SK-N-SH (cell line): ENCODE results near the gene YAP1. TPM values are rescaled to one million over a fixed set of nuclear protein-coding genes. Genes with fewer than 3 reads are reported as not detected.

Experiments used
- CTCF ChIA-PET: fragments of 300-600, 350-600 bp; formaldehyde crosslinking; extraction: SDS; loops from one replicate; lab custom pipeline; 2021; lab: Yijun Ruan, JAX
- POLR2A ChIA-PET: fragments of 350-600 bp; sonication (Branson Sonifier 250); formaldehyde crosslinking; extraction: SDS; loops from one replicate; lab custom pipeline; 2020; ENCODE audit warnings: antibody characterized with exemption, inconsistent platforms; lab: Yijun Ruan, JAX
- DNase-seq: peaks from one replicate; pipeline ENCODE4 v3.0.0; 2012
- H2AFZ ChIP-seq: fragments of 200-600 bp; sonication (generic); 2 replicates; pipeline ENCODE4 v1.8.1; 2016; ENCODE audit warnings: antibody characterized with exemption, mild to moderate bottlenecking, low read depth
- H3F3A ChIP-seq: fragments of 200-600 bp; sonication (generic); replicated peaks from 2 replicates; pipeline ENCODE3; 2016; ENCODE audit warnings: antibody characterized with exemption, mild to moderate bottlenecking; ENCODE audit not compliant: insufficient read depth
- H3K27ac ChIP-seq, 2 experiments: fragments of 200-500 bp in 1 of 2; fragments of 200-600 bp in 1 of 2; sonication (Bioruptor generic) in 1 of 2; sonication (generic), shearing (Covaris generic) in 1 of 2; 2 replicates each; pipeline versions ENCODE4 v1.5.1 to v1.6.1; 2014 to 2016; ENCODE audit warnings: low read depth in 2 of 2, inconsistent platforms in 1 of 2, low read length in 1 of 2, mild to moderate bottlenecking in 1 of 2, mixed read lengths in 1 of 2
- H3K27me3 ChIP-seq: fragments of 200-600 bp; sonication (generic), shearing (Covaris generic); 2 replicates; pipeline ENCODE4 v1.6.1; 2016; ENCODE audit warnings: mixed run types; ENCODE audit not compliant: insufficient read depth
- H3K36me3 ChIP-seq, 2 experiments: fragments of 200-500 bp in 1 of 2; fragments of 200-600 bp in 1 of 2; sonication (Bioruptor generic) in 1 of 2; sonication (generic) in 1 of 2; replicated peaks in 1 of 2; 2 replicates each; pipeline versions ENCODE3 to v1.5.1; 2014 to 2016; ENCODE audit warnings: low read length in 1 of 2, mild to moderate bottlenecking in 1 of 2; ENCODE audit not compliant: insufficient read depth in 2 of 2, control insufficient read depth in 1 of 2
- H3K4me1 ChIP-seq, 2 experiments: fragments of 200-500 bp in 1 of 2; fragments of 200-600 bp in 1 of 2; sonication (Bioruptor generic) in 1 of 2; sonication (generic), shearing (Covaris generic) in 1 of 2; 2 replicates each; pipeline versions ENCODE4 v1.5.1 to v1.6.1; 2014 to 2016; ENCODE audit warnings: low read depth in 1 of 2, low read length in 1 of 2, mixed run types in 1 of 2; ENCODE audit not compliant: insufficient read depth in 2 of 2, control insufficient read depth in 1 of 2
- H3K4me2 ChIP-seq: fragments of 200-600 bp; sonication (generic), shearing (Covaris generic); 2 replicates; pipeline ENCODE4 v1.6.1; 2017; ENCODE audit warnings: mixed run types
- H3K4me3 ChIP-seq, 2 experiments: fragments of 200-500 bp in 1 of 2; fragments of 200-600 bp in 1 of 2; sonication (Bioruptor generic) in 1 of 2; sonication (generic), shearing (Covaris generic) in 1 of 2; 2 replicates each; pipeline versions ENCODE4 v1.5.1 to v1.8.1; 2014 to 2016; ENCODE audit warnings: low read depth in 2 of 2, inconsistent platforms in 1 of 2, low read length in 1 of 2, mild to moderate bottlenecking in 1 of 2, mixed read lengths in 1 of 2, moderate library complexity in 1 of 2
- H3K79me2 ChIP-seq: fragments of 200-600 bp; sonication (generic); 2 replicates; pipeline ENCODE4 v1.8.1; 2017; ENCODE audit warnings: mild to moderate bottlenecking; ENCODE audit not compliant: insufficient read depth
- H3K9ac ChIP-seq: fragments of 200-600 bp; sonication (generic); 2 replicates; pipeline ENCODE4 v1.6.1; 2017; ENCODE audit warnings: mixed run types
- H3K9me2 ChIP-seq: fragments of 200-600 bp; sonication (generic); 2 replicates; pipeline ENCODE4 v1.6.1; 2017; ENCODE audit warnings: mixed run types
- H3K9me3 ChIP-seq: fragments of 200-600 bp; sonication (generic); 2 replicates; pipeline ENCODE4 v1.6.1; 2017; ENCODE audit warnings: mixed run types, mild to moderate bottlenecking, moderate library complexity
- H4K20me1 ChIP-seq: fragments of 200-600 bp; sonication (generic); 2 replicates; pipeline ENCODE4 v1.6.1; 2017; ENCODE audit warnings: mild to moderate bottlenecking, mixed run types; ENCODE audit not compliant: insufficient read depth
- CHD2 ChIP-seq: fragments of 150-350 bp; IDR thresholded peaks from 2 replicates; pipeline ENCODE4 v1.6.1; 2018; ENCODE audit warnings: low read length; ENCODE audit not compliant: partially characterized antibody
- ELF1 ChIP-seq: IDR thresholded peaks from 2 replicates; pipeline ENCODE4 v1.4.0; 2012
- FOSL2 ChIP-seq: IDR thresholded peaks from 2 replicates; pipeline ENCODE4 v1.4.0; 2012; ENCODE audit warnings: low read depth, mild to moderate bottlenecking, moderate library complexity, borderline replicate concordance
- FOXJ3 ChIP-seq: sonication (generic); formaldehyde crosslinking; IDR thresholded peaks from 2 replicates; pipeline ENCODE4 v1.5.1; 2020; ENCODE audit warnings: mild to moderate bottlenecking, missing genetic modification reagents
- MEF2A ChIP-seq: IDR thresholded peaks from 2 replicates; pipeline ENCODE4 v1.4.0; 2012; ENCODE audit warnings: low read depth, borderline replicate concordance
- POLR2AphosphoS5 ChIP-seq: IDR thresholded peaks from 2 replicates; pipeline ENCODE4 v1.6.1; 2012; ENCODE audit warnings: low read depth, low read length
- RCOR1 ChIP-seq: fragments of 150-350 bp; IDR thresholded peaks from 2 replicates; pipeline ENCODE4 v1.6.1; 2017; ENCODE audit warnings: antibody characterized with exemption, low read length
- RFX5 ChIP-seq: IDR thresholded peaks from 2 replicates; pipeline ENCODE4 v1.6.1; 2012; ENCODE audit warnings: mild to moderate bottlenecking, improper control_type of control experiment, low read length
- SIN3A ChIP-seq: IDR thresholded peaks from 2 replicates; pipeline ENCODE4 v1.6.1; 2012; ENCODE audit warnings: low read depth, mild to moderate bottlenecking, low read length, moderate library complexity, borderline replicate concordance
- TAF1 ChIP-seq: IDR thresholded peaks from 2 replicates; pipeline ENCODE4 v1.6.1; 2012; ENCODE audit warnings: low read depth, mild to moderate bottlenecking, low read length, moderate library complexity, borderline replicate concordance
- TCF12 ChIP-seq: IDR thresholded peaks from 2 replicates; pipeline ENCODE4 v1.4.0; 2012
- WGBS: methylation state at CpG from one replicate; pipeline ENCODE4 v1.1.6; 2017; ENCODE audit warnings: low lambda C conversion rate; 5-methylcytosine and 5-hydroxymethylcytosine counted together
- polyA plus RNA-seq, 3 experiments: library from polyadenylated mRNA; depleted of rRNA; stranded (reverse); fragments of >200 nt; gene quantifications; 2 replicates each; pipeline ENCODE4 v1.2.3, GENCODE V29; 2012
- TF ChIP-seq, protein P1 (sequence below): IDR thresholded peaks from 2 replicates; pipeline ENCODE4; 2012
- TF ChIP-seq, protein P2 (sequence below): IDR thresholded peaks from 2 replicates; pipeline ENCODE4 v1.4.0; 2012; ENCODE audit warnings: low read depth
- TF ChIP-seq, protein P3 (sequence below): fragments of 200-600 bp; sonication (generic); IDR thresholded peaks from 2 replicates; pipeline ENCODE4 v1.6.1; 2017; ENCODE audit warnings: antibody characterized with exemption, mild to moderate bottlenecking, moderate library complexity

YAP1 gene
- polyA plus RNA-seq, 1 of the 3 experiments (the other 2 are of a cell fraction), result 53.2 TPM

DNA sequence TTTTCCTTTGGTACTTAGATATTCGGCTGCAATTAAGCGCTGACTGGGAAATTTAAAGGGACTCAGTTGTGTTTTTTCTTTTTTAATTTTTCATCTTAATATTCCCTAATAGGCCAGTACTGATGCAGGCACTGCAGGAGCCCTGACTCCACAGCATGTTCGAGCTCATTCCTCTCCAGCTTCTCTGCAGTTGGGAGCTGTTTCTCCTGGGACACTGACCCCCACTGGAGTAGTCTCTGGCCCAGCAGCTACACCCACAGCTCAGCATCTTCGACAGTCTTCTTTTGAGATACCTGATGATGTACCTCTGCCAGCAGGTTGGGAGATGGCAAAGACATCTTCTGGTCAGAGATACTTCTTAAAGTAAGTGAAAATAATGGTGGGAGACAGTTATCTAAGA, 3.8 kb downstream of the YAP1 start:
- Histone ChIP-seq H3K27me3 (no peaks in the 10 kb centered on the region), H2AFZ (no peak overlapping the region), H3K4me3 (no peak overlapping the region; a peak in 1 of 4 replicates), H3F3A (peaks cover 60% of the 10 kb centered on the region), H3K9me2 (no peaks in the 10 kb centered on the region), H3K27ac (peak overlapping the region in 1 of 2 experiments; percentile 97; a peak in 2 of 4 replicates), H3K4me1 (peaks cover 3 to 59% of the 10 kb centered on the region in 2 experiments), H4K20me1 (peaks cover 13% of the 10 kb centered on the region; the same call in 1 of the 2 replicates), H3K36me3 (peaks cover 5 to 25% of the 10 kb centered on the region in 2 experiments), H3K79me2 (peaks cover 92% of the 10 kb centered on the region), H3K9ac (no peak overlapping the region), H3K4me2 (peak overlapping the region; percentile 70), H3K9me3 (no peaks in the 10 kb centered on the region)
- no peak for TF ChIP-seq FOXJ3
- TF ChIP-seq CHD2, result no peak
- TF ChIP-seq FOSL2, result no peak
- TF ChIP-seq SIN3A, result no peak
- TF ChIP-seq, protein P1, sequence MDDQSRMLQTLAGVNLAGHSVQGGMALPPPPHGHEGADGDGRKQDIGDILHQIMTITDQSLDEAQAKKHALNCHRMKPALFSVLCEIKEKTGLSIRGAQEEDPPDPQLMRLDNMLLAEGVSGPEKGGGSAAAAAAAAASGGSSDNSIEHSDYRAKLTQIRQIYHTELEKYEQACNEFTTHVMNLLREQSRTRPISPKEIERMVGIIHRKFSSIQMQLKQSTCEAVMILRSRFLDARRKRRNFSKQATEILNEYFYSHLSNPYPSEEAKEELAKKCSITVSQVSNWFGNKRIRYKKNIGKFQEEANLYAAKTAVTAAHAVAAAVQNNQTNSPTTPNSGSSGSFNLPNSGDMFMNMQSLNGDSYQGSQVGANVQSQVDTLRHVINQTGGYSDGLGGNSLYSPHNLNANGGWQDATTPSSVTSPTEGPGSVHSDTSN, result no peak
- TF ChIP-seq RFX5, result no peak
- no peak for TF ChIP-seq ELF1
- no peak for TF ChIP-seq TAF1
- TF ChIP-seq MEF2A, result no peak
- no peak for TF ChIP-seq POLR2AphosphoS5
- TF ChIP-seq, protein P2, sequence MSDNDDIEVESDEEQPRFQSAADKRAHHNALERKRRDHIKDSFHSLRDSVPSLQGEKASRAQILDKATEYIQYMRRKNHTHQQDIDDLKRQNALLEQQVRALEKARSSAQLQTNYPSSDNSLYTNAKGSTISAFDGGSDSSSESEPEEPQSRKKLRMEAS, result no peak
- no peak for TF ChIP-seq RCOR1
- no peak for TF ChIP-seq TCF12
- DNase-seq, result no peak
- ChIA-PET CTCF (no interaction called here), POLR2A (no interaction called here)
- 36% methylated on average over 4 of the region's 4 CpGs for WGBS

DNA sequence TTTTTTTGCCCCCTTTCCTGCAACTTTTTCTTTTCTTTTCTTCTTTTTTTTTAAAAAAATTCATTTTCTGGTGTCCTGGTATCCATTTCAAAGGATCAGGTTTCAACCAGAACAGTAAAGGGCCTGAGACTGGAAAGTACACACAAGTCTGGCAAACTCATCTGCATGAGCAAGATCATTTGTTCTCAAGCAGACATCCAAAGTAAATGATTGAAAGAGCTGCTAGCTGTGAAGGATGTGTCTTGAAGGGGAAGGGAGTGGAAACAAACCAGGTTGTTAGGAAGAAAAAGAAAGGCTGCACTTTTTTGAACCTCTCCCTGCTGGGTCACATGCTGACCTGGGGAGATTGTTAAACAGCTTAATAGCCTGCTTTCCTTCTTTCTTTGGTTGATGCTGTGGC, 5.3 kb downstream of the YAP1 start:
- Histone ChIP-seq H2AFZ (no peak overlapping the region), H3K4me2 (peak overlapping the region; percentile 70), H3K4me3 (no peak overlapping the region; a peak in 1 of 4 replicates), H4K20me1 (peaks cover 22% of the 10 kb centered on the region; the same call in 1 of the 2 replicates), H3K9me3 (no peaks in the 10 kb centered on the region), H3K27me3 (no peaks in the 10 kb centered on the region), H3F3A (peaks cover 70% of the 10 kb centered on the region), H3K4me1 (peaks cover 0 to 70% of the 10 kb centered on the region in 2 experiments; a peak in 3 of 4 replicates), H3K27ac (peak overlapping the region; percentile 67 to 97), H3K9me2 (no peaks in the 10 kb centered on the region), H3K9ac (peak overlapping the region; percentile 37; the same call in 1 of the 2 replicates), H3K36me3 (peaks cover 5 to 25% of the 10 kb centered on the region in 2 experiments), H3K79me2 (peaks cover 93% of the 10 kb centered on the region)
- POLR2A ChIA-PET, result no interaction called here
- TF ChIP-seq, protein P3, sequence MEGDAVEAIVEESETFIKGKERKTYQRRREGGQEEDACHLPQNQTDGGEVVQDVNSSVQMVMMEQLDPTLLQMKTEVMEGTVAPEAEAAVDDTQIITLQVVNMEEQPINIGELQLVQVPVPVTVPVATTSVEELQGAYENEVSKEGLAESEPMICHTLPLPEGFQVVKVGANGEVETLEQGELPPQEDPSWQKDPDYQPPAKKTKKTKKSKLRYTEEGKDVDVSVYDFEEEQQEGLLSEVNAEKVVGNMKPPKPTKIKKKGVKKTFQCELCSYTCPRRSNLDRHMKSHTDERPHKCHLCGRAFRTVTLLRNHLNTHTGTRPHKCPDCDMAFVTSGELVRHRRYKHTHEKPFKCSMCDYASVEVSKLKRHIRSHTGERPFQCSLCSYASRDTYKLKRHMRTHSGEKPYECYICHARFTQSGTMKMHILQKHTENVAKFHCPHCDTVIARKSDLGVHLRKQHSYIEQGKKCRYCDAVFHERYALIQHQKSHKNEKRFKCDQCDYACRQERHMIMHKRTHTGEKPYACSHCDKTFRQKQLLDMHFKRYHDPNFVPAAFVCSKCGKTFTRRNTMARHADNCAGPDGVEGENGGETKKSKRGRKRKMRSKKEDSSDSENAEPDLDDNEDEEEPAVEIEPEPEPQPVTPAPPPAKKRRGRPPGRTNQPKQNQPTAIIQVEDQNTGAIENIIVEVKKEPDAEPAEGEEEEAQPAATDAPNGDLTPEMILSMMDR, result no peak
- TF ChIP-seq TCF12, result peak; percentile 25; the same call in 1 of the 2 replicates
- TF ChIP-seq, protein P1, result peak; percentile 73
- DNase-seq, result no peak
- CTCF ChIA-PET, result no interaction called here
